HG03066 (cell line): ENCODE measurements around the gene MX1.

Experiments used
- ATAC-seq: cut with Tn5 transposase; IDR thresholded peaks from one replicate; pipeline ENCODE4 v1.9.1; 2021; ENCODE audit warnings: low read depth; ENCODE audit not compliant: unreplicated experiment

Gene MX1

GRCh38 chr21:41453761-41454160, 27.7 kb downstream of the MX1 start:
- ATAC-seq, result no peak

GRCh38 chr21:41458121-41458520, 32.1 kb downstream of the MX1 start:
- ATAC-seq, result no peak

GRCh38 chr21:41458559-41458958, 32.5 kb downstream of the MX1 start:
- no peak for ATAC-seq

GRCh38 chr21:41459884-41460534, 34.0 kb downstream of the MX1 start:
- ATAC-seq, result no peak

- ATAC-seq, result no peak
Measured at GRCh38 chr21:41460578-41461527, 34.8 kb downstream of the MX1 start.

- ATAC-seq, result no peak
Measured at GRCh38 chr21:41465176-41465781, 39.2 kb downstream of the MX1 start.

- ATAC-seq, result no peak
Measured at GRCh38 chr21:41466024-41466820, 40.2 kb downstream of the MX1 start.

GRCh38 chr21:41470054-41470453, 44.0 kb downstream of the MX1 start:
- ATAC-seq, result no peak

- no peak for ATAC-seq
Measured at GRCh38 chr21:41472753-41473548, 46.9 kb downstream of the MX1 start.

GRCh38 chr21:41475714-41476420, 49.8 kb downstream of the MX1 start:
- no peak for ATAC-seq

- ATAC-seq, result no peak
Measured at GRCh38 chr21:41477641-41478318, 51.7 kb downstream of the MX1 start.

- ATAC-seq, result no peak
Measured at GRCh38 chr21:41478319-41479177, 52.5 kb downstream of the MX1 start.

GRCh38 chr21:41479686-41480085, 53.6 kb downstream of the MX1 start:
- no peak for ATAC-seq

- no peak for ATAC-seq
Measured at GRCh38 chr21:41480086-41480690, 54.1 kb downstream of the MX1 start.

GRCh38 chr21:41481191-41481590, 55.2 kb downstream of the MX1 start:
- no peak for ATAC-seq

- no peak for ATAC-seq
Measured at GRCh38 chr21:41482301-41482700, 56.3 kb downstream of the MX1 start.

- no peak for ATAC-seq
Measured at GRCh38 chr21:41482980-41483379, 56.9 kb downstream of the MX1 start.
